Fibroblast of skin of left quadriceps (primary cell): ENCODE measurements around the gene TMTC4.
"Not testable (repeated sequence)": the region's sequence is repeated elsewhere in the genome, so short reads cannot be mapped to it uniquely, and the experiment has no call there.

Experiments used
- DNase-seq, 2 experiments: peaks; one replicate each; pipeline ENCODE4 v3.0.0-alpha.2; 2013; ENCODE audit warnings: low read depth in 2 of 2

The TMTC4 gene, protein sequence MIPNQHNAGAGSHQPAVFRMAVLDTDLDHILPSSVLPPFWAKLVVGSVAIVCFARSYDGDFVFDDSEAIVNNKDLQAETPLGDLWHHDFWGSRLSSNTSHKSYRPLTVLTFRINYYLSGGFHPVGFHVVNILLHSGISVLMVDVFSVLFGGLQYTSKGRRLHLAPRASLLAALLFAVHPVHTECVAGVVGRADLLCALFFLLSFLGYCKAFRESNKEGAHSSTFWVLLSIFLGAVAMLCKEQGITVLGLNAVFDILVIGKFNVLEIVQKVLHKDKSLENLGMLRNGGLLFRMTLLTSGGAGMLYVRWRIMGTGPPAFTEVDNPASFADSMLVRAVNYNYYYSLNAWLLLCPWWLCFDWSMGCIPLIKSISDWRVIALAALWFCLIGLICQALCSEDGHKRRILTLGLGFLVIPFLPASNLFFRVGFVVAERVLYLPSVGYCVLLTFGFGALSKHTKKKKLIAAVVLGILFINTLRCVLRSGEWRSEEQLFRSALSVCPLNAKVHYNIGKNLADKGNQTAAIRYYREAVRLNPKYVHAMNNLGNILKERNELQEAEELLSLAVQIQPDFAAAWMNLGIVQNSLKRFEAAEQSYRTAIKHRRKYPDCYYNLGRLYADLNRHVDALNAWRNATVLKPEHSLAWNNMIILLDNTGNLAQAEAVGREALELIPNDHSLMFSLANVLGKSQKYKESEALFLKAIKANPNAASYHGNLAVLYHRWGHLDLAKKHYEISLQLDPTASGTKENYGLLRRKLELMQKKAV

DNA sequence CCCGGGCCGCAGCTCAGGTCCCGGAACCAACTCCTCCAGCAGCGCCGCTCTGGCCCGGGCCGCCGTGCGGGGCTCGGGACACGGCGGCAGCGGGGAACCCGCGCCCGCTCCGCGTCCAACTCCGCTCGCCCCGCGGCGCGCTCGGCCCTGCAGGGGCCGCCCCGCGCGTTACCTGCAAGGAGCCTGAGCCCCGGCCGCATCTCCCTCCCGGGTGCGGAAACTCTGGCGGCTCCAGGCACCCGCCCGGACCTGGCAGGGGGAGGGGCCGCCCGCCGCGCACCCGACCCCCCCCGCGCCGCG lies at the start of gene TMTC4:
Gene TMTC4 (minus strand): TSS at position 224 of the 300 bp plus-strand sequence. CDS start 4,433 bp downstream, outside the sequence.
- DNase-seq: no peak

DNA sequence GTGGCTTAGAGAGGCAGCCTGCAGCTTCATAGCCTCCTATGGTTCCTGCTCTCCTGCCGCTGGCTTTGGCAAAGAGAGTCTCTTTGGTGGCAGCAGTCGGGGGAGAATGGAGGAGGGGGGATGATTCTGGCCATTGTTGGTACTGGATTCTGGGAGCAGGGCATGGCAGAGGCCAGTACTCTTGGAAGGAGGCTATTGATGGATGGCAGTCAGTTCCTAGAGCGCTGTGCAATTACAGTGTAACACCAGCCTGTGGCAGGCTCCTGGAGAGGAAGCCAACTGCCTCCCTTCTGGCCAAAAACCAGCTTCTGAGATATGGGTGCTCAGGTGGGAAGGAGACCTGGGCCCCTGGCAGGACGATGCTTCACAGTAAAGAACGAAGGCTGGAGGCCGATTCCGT lies 47.9 kb upstream of the TMTC4 start:
- no peak for DNase-seq

- DNase-seq: peak; percentile 16 to 22
These were observed 47.4 kb upstream of the TMTC4 start for GRCh38 chr13:100721885-100722512.

DNA sequence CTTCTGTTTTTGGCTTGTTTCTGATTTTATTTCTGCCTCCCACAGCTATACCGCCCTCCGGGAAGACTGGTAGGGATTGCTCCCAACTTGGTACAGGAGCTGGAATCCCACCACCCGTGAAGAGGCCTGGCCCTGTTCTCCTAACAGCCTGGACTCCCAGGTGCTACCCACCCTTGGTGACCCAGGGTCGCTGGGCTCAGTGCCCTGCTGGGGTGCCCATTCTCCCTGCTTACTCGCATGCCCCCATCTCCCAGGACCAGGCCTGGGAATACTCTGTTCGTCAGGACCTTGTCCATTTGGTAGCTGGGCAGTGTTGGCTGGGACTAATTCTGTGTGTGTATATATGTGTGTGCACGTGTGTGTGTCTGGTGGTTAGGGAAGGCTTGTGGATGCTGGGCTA lies 41.0 kb upstream of the TMTC4 start:
- no peak for DNase-seq

DNA sequence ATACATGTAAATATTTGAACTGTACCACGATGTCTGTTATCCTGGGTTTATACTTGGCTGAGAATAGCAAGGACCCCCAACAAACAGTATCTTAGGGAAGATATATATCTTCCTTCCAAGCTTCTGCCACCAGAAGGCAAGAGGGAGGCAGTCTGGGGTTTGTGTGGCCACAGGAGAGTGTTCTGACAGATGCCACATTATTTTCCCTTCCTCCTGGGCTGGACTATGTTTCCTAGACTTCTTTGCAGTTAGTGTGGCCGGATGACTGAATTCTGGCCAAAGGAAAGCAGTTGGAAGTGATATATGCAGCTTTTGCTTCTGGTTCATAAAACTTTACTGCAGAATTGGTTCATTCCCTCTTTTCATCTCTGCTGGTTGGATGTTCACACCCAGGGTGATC lies 39.9 kb upstream of the TMTC4 start:
- no peak for DNase-seq

DNA sequence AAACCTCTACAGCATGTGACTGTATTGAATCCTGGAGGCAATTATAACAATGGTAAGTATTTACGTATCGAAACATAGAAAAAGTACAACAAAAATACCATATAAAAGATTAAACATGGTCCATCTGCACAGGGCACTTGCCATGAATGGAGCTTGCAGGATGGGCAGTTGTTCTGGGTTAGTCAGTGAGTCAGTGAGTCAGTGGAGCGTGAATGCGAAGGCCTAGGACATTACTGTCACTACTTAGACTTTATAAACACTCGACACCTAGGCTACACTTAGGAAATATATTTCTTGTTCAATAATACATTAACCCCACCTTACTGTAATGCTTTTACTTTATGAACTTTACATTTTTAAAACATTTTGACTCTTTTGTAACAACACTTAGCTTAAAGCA lies 35.6 kb upstream of the TMTC4 start:
- no peak for DNase-seq

GRCh38 chr13:100707818-100708740 lies 33.5 kb upstream of the TMTC4 start:
- DNase-seq: no peak

- DNase-seq: not testable (repeated sequence)
These were observed 23.7 kb upstream of the TMTC4 start for GRCh38 chr13:100698331-100698730.

- no peak for DNase-seq
These were observed 20.8 kb upstream of the TMTC4 start for GRCh38 chr13:100695509-100695773.

DNA sequence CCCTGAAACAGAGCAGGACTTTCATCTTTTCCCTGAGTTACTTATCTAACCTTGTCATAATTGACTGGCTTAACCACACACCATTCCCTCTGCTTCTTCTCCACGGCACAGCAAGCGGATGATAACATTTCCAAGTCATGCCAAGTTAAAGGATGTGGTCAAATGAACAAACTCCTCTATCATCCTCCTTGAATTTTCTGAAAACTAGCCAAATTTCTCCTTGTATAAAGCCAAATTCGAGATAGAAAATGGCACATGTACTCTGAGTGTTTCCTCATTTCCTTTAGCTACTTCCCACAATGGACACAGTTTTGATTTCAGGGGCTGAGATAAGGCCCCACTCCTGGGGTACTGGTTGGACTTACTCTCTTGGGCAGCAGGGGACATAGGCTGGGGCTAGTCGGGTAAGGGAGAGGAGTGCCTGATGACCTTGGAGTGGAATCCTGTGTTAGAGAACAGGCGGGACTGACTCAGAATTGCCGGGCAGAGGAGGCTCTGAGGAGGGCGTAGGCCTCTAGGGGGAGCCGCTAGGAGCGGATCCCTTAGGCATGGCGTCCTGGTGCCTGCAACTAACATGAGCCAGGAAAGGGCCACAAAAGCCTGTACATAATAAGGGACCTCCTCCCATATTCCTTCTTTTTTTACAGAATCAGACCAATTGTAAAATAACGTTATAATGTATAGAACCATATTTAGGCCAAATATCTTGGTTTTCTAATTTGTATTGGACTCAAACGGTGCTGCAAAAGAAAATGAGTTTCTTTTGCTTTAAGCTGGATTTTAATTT lies 20.3 kb upstream of the TMTC4 start:
- no peak for DNase-seq

DNA sequence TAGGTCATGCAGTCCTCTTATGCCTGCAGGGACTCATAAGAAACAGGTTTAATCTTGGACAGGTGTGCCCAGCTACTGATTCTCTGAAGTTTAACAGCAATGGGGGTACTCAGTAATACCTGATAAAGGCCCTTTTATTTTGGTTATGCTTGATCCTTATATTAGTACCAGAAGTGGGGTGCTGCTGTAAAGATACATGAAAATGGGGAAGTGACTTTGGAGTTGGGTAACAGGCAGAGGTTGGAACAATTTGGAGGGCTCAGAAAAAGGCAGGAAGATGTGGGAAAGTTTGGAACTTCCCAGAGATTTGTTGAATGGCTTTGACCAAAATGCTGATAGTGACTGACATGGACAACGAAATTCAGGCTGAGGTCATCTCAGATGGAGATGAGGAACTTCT lies 14.6 kb upstream of the TMTC4 start:
- no peak for DNase-seq

DNA sequence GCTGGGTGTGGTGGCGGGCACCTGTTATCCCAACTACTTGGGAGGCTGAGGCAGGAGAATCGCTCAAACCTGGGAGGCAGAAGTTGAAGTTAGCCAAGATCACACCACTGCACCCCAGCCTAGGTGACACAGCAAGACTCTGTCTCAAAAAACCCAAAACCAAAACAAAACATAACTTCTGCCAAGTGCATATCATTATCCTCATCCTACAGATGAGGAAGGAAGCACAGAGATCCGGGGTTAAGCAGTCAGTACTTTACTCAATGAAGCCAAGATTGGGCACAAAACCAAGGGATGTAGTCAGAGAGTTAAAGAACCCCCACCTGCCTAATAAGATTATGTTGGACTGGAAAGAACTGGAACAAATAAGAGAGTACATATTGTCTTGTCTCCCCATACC lies 5.5 kb upstream of the TMTC4 start:
- DNase-seq: no peak

DNA sequence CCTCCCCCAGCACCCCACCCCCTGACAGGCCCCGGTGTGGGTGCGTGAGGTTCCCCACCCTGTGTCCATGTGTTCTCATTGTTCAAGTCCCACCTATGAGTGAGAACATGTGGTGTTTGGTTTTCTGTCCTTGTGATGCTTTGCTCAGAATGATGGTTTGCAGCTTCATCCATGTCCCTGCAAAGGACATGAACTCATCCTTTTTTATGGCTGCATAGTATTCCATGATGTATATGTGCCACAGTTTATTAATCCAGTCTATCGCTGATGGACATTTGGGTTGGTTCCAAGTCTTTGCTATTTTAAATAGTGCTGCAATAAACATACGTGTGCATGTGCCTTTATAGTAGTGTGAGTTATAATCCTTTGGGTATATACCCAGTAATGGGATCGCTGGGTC lies 2.5 kb upstream of the TMTC4 start:
- not testable (repeated sequence) for DNase-seq

- no peak for DNase-seq
These were observed 1.1 kb upstream of the TMTC4 start for GRCh38 chr13:100675661-100676129.

- DNase-seq: peak; percentile 95 to 96
These were observed 471 bp upstream of the TMTC4 start for GRCh38 chr13:100674872-100675660.

GRCh38 chr13:100673713-100674571 lies 653 bp downstream of the TMTC4 start:
- peak; percentile 56 to 57 for DNase-seq

- DNase-seq: no peak
These were observed 1.3 kb downstream of the TMTC4 start for GRCh38 chr13:100673376-100673712.

- no peak for DNase-seq
These were observed 3.0 kb downstream of the TMTC4 start for GRCh38 chr13:100671389-100672182.

DNA sequence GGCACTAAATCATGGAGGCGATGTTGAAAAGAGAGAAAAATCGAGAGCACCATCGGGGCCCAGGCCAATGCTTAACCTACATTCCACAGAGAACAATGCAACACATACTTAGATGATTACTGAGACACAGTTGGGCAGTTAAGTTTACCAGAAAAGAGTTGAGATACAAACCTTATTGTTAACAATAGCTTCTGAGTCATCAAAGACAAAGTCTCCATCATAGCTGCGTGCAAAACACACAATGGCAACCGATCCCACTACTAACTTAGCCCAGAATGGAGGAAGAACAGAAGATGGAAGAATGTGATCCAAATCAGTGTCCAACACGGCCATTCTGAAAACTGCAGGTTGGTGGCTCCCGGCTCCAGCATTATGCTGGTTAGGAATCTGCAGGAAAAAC lies 6.2 kb downstream of the TMTC4 start:
- DNase-seq: no peak
